ENCODE data around the gene PARD3.

PARD3 gene

DNA sequence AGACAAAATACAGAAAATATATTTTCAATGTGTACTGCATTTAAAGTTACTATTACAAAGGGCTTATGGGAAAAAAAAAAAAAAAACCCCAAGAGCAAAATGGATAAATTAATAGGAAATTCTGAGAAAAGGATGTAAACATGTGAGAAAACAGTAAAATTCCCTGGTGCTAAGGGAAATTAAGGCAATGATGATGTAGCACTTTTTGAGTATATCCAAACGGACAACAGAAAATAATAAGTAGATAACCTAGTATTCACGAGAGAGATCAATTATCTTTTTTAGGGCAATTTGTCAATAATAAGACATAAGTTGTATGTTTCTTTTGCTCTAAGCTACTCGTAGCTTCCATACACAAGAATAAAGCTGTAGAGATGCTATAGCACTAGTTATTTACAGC lies 80.2 kb downstream of the PARD3 start:
- TF ChIP-seq POLR2AphosphoS5 (IDR thresholded peaks at IDR 0.05; ENCODE audit: low read depth, low read length), result no peak
- TF ChIP-seq, protein P1, sequence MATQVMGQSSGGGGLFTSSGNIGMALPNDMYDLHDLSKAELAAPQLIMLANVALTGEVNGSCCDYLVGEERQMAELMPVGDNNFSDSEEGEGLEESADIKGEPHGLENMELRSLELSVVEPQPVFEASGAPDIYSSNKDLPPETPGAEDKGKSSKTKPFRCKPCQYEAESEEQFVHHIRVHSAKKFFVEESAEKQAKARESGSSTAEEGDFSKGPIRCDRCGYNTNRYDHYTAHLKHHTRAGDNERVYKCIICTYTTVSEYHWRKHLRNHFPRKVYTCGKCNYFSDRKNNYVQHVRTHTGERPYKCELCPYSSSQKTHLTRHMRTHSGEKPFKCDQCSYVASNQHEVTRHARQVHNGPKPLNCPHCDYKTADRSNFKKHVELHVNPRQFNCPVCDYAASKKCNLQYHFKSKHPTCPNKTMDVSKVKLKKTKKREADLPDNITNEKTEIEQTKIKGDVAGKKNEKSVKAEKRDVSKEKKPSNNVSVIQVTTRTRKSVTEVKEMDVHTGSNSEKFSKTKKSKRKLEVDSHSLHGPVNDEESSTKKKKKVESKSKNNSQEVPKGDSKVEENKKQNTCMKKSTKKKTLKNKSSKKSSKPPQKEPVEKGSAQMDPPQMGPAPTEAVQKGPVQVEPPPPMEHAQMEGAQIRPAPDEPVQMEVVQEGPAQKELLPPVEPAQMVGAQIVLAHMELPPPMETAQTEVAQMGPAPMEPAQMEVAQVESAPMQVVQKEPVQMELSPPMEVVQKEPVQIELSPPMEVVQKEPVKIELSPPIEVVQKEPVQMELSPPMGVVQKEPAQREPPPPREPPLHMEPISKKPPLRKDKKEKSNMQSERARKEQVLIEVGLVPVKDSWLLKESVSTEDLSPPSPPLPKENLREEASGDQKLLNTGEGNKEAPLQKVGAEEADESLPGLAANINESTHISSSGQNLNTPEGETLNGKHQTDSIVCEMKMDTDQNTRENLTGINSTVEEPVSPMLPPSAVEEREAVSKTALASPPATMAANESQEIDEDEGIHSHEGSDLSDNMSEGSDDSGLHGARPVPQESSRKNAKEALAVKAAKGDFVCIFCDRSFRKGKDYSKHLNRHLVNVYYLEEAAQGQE (IDR thresholded peaks at IDR 0.05; ENCODE audit: insufficient read depth in 1 of 2, low read depth in 2 of 2, low read length in 2 of 2), result no peak
- TF ChIP-seq TAF1 (IDR thresholded peaks at IDR 0.05; ENCODE audit: borderline replicate concordance, insufficient read depth, low read length), result no peak
- no peak for TF ChIP-seq SIN3A (IDR thresholded peaks at IDR 0.05; ENCODE audit: borderline replicate concordance, insufficient read depth, low read length)
- no peak for TF ChIP-seq FOXP2 (optimal IDR thresholded peaks at IDR 0.05; ENCODE audit: borderline replicate concordance, extremely low read depth, extremely low read length, insufficient read depth)

DNA sequence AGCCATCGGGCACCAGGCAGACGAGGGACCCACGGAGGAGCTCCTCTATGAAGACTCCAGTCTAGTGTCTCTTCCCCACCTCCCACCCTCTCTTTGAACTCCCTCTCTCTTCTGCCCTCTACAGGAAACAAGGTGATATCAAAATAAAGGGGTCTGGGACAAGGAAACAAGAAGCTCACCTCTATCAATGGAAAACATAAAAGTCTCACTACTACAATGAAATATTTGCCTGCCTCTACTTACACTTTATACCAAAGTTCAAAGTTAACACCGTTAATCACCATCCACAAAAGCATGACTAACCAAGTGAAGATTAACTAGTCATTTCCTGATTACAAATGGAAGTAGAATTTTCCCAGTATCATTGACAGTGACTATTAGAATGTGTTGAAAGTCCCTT lies 82.2 kb downstream of the PARD3 start:
- TF ChIP-seq POLR2AphosphoS5 (IDR thresholded peaks at IDR 0.05; ENCODE audit: low read depth, low read length), result no peak
- TF ChIP-seq FOXP2 (optimal IDR thresholded peaks at IDR 0.05; ENCODE audit: borderline replicate concordance, extremely low read depth, extremely low read length, insufficient read depth), result no peak
- TF ChIP-seq SIN3A (IDR thresholded peaks at IDR 0.05; ENCODE audit: borderline replicate concordance, insufficient read depth, low read length), result no peak
- TF ChIP-seq TAF1 (IDR thresholded peaks at IDR 0.05; ENCODE audit: borderline replicate concordance, insufficient read depth, low read length), result no peak
- TF ChIP-seq, protein P1 (IDR thresholded peaks at IDR 0.05; ENCODE audit: insufficient read depth in 1 of 2, low read depth in 2 of 2, low read length in 2 of 2), result no peak

DNA sequence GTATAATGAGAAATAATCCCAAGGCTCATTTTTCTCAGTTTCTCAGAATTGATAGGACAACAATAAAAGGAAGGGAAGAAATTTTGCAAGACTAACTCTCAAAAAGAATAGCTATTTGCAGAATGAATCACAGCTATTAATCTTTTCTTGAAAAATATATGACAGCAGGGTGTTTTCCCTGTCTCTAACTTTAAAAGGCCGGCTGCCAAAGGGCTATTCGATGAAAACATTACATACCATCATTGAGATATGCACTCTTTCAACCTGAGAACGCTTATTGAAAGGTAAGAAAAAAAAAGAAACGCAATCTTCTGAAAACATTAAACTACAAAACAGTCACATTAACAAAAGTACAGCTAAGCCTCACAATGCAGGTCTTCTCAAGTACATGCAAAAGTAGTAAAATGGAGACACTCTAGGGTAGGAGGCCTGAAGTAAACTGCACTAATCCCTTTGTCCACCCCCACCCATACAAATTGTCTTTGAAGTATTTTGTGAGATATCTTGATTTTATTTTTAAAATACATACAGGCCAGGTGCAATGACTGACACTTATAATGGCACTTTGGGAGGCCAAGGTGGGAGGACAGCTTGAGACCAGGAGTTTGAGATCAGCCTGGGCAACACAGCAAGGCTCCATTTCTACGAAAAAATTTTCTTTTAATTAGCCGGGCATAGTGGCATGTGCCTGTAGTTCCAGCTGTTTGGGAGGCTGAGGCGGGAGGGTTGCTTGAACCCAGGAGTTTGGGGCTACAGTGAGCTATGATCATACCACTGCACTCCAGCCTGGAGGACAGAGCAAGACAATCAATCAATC lies 83.0 kb downstream of the PARD3 start:
- no peak for TF ChIP-seq SIN3A (IDR thresholded peaks at IDR 0.05; ENCODE audit: borderline replicate concordance, insufficient read depth, low read length)
- TF ChIP-seq, protein P1 (IDR thresholded peaks at IDR 0.05; ENCODE audit: insufficient read depth in 1 of 2, low read depth in 2 of 2, low read length in 2 of 2), result no peak
- no peak for TF ChIP-seq FOXP2 (optimal IDR thresholded peaks at IDR 0.05; ENCODE audit: borderline replicate concordance, extremely low read depth, extremely low read length, insufficient read depth)
- TF ChIP-seq POLR2AphosphoS5 (IDR thresholded peaks at IDR 0.05; ENCODE audit: low read depth, low read length), result no peak
- no peak for TF ChIP-seq TAF1 (IDR thresholded peaks at IDR 0.05; ENCODE audit: borderline replicate concordance, insufficient read depth, low read length)

DNA sequence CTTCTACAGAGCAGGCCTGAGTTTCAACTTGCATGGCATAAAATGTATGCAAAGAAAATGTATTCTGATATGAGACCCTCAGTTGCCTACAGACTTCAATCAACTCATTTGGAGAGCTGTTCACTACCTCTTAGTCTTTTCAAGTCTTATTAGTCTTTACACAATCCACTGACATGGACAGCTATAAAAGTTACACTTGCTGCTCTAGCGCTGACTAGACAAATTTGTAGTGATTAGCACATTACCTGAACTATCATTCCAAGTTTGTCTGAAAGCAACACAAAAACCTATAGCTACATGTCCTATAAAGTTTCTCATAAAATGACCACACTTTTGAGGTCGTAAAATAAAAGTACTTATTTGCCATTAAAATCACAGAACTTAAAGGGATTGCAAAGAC lies 83.9 kb downstream of the PARD3 start:
- TF ChIP-seq POLR2AphosphoS5 (IDR thresholded peaks at IDR 0.05; ENCODE audit: low read depth, low read length), result no peak
- TF ChIP-seq SIN3A (IDR thresholded peaks at IDR 0.05; ENCODE audit: borderline replicate concordance, insufficient read depth, low read length), result no peak
- TF ChIP-seq, protein P1 (IDR thresholded peaks at IDR 0.05; ENCODE audit: insufficient read depth in 1 of 2, low read depth in 2 of 2, low read length in 2 of 2), result no peak
- no peak for TF ChIP-seq TAF1 (IDR thresholded peaks at IDR 0.05; ENCODE audit: borderline replicate concordance, insufficient read depth, low read length)
- no peak for TF ChIP-seq FOXP2 (optimal IDR thresholded peaks at IDR 0.05; ENCODE audit: borderline replicate concordance, extremely low read depth, extremely low read length, insufficient read depth)
